OCI-LY7 (cell line): ENCODE data around the gene SLC38A9. TPM values are rescaled to one million over a fixed set of nuclear protein-coding genes. Genes with fewer than 3 reads are reported as not detected.

Source experiments
- BruUV-seq: library from RNA; stranded (reverse); fragments of 400-500 nt; replicated peaks from 2 replicates; lab custom pipeline; 2021; lab: Mats Ljungman, UMichigan
- CTCF ChIA-PET: fragments of 300-600 bp; sonication (Branson Sonifier 250); formaldehyde crosslinking; loops from one replicate; lab custom pipeline; 2022; ENCODE audit warnings: antibody characterized with exemption; ENCODE audit not compliant: unreplicated experiment; lab: Charles Lee
- POLR2A ChIA-PET: fragments of 300-600 bp; sonication (Branson Sonifier 250); formaldehyde crosslinking; loops from one replicate; lab custom pipeline; 2022; ENCODE audit warnings: antibody characterized with exemption; lab: Charles Lee
- DNase-seq: peaks from one replicate; pipeline ENCODE4 v3.0.0-alpha.2; 2015; ENCODE audit warnings: low spot score
- H2AFZ ChIP-seq: fragments of 200-600 bp; sonication (generic), shearing (Covaris generic); 2 replicates; pipeline ENCODE4 v1.6.1; 2014; ENCODE audit warnings: mild to moderate bottlenecking, antibody characterized with exemption, low read length, moderate library complexity
- H3K27ac ChIP-seq: fragments of 200-600 bp; sonication (generic); 2 replicates; pipeline ENCODE4 v1.5.1; 2014; ENCODE audit warnings: mixed run types, low read depth, mild to moderate bottlenecking, moderate library complexity, low read length, inconsistent platforms; ENCODE audit not compliant: poor library complexity, severe bottlenecking
- H3K36me3 ChIP-seq: fragments of 200-600 bp; sonication (generic); 2 replicates; pipeline ENCODE4 v1.6.1; 2014; ENCODE audit warnings: mild to moderate bottlenecking, antibody characterized with exemption, low read length, moderate library complexity, mixed read lengths; ENCODE audit not compliant: insufficient read depth
- H3K4me1 ChIP-seq: fragments of 200-600 bp; sonication (generic); 2 replicates; pipeline ENCODE4 v1.5.1; 2014; ENCODE audit warnings: mild to moderate bottlenecking, low read length; ENCODE audit not compliant: insufficient read depth, poor library complexity, severe bottlenecking
- H3K4me2 ChIP-seq: fragments of 200-600 bp; sonication (generic); 2 replicates; pipeline ENCODE4 v1.6.1; 2014; ENCODE audit warnings: mild to moderate bottlenecking, low read length
- H3K4me3 ChIP-seq: fragments of 200-600 bp; sonication (generic); 2 replicates; pipeline ENCODE4 v1.5.1; 2014; ENCODE audit warnings: mild to moderate bottlenecking, low read depth, low read length; ENCODE audit not compliant: poor library complexity, severe bottlenecking
- H3K79me2 ChIP-seq: fragments of 200-600 bp; sonication (generic); 2 replicates; pipeline ENCODE4 v1.6.1; 2016; ENCODE audit warnings: low read depth, mild to moderate bottlenecking, low read length, moderate library complexity, mixed read lengths; ENCODE audit not compliant: insufficient read depth
- H3K9me2 ChIP-seq: fragments of 200-600 bp; sonication (generic); 2 replicates; pipeline ENCODE4 v1.6.1; 2016; ENCODE audit warnings: mild to moderate bottlenecking, low read length, mixed read lengths; ENCODE audit not compliant: insufficient read depth
- H3K9me3 ChIP-seq: fragments of 200-600 bp; sonication (generic); 2 replicates; pipeline ENCODE4 v1.6.1; 2014; ENCODE audit warnings: mild to moderate bottlenecking, mixed run types, low read length, mixed read lengths
- H4K20me1 ChIP-seq: fragments of 200-600 bp; sonication (generic); 2 replicates; pipeline ENCODE4 v1.6.1; 2014; ENCODE audit warnings: mild to moderate bottlenecking, antibody characterized with exemption, low read length, moderate library complexity, mixed read lengths; ENCODE audit not compliant: insufficient read depth
- EZH2phosphoT487 ChIP-seq: fragments of 200-600 bp; sonication (generic); IDR thresholded peaks from 2 replicates; pipeline ENCODE4 v1.6.1; 2018; ENCODE audit warnings: low read depth, borderline replicate concordance, mild to moderate bottlenecking, mixed run types, antibody characterized with exemption, low read length, moderate library complexity, mixed read lengths
- intact Hi-C: fragments of 100-400 bp; cut with micrococcal nuclease; formaldehyde crosslinking; loops from one replicate; pipeline ENCODE4 v1.10.0; 2022; ENCODE audit not compliant: unreplicated experiment
- total RNA-seq, 2 experiments: library from RNA; depleted of rRNA in 1 of 2; stranded (reverse); fragments of >200 nt in 1 of 2; shearing (Covaris generic) in 1 of 2; gene quantifications; 2 replicates each; pipeline ENCODE4 v1.2.3, GENCODE V29; 2014 to 2022
- TF ChIP-seq, protein P1 (sequence below): fragments of 200-600 bp; sonication (generic); conservative IDR thresholded peaks from 2 replicates; pipeline ENCODE4 v1.5.1; 2014; ENCODE audit warnings: mild to moderate bottlenecking, antibody characterized with exemption, low read length, moderate library complexity, mixed read lengths

Gene SLC38A9
- total RNA-seq, 2 experiments from 2014 or later, result 20.1 to 27.7 TPM

DNA sequence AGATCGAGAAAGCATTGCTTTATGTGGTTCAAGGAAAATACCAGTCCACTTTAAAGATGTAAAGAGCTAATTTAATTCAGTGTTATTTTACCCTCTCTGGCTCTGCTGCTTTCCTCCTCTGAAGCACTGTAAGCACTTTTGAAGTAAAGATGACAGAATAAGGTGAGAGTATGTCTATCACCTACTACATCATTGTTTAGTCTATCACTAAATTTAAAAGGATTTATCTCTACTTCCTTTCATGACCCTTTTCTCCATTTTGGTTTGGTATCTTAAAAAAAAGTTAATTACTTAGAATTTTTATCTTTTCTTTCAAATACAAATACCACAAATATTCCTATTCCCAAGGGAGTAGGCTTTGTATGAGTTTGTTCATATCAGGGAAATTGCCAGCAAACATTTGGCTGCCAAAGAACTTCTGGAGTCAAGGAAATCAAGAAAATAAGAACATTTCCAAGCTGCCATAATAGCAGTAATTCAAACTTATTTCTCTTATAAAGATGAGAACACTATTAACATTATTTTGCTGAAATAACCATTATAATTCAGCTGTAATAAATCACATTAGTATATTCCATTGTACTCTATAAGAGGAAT is 77.8 kb downstream of the SLC38A9 start:
- POLR2A ChIA-PET, result interaction anchor here (0.7 kb wide), 1 partner anchor 10 kb away, joined by 3 read pairs; no protein-coding TSS in a partner anchor
- BruUV-seq, result no TSS peak

DNA sequence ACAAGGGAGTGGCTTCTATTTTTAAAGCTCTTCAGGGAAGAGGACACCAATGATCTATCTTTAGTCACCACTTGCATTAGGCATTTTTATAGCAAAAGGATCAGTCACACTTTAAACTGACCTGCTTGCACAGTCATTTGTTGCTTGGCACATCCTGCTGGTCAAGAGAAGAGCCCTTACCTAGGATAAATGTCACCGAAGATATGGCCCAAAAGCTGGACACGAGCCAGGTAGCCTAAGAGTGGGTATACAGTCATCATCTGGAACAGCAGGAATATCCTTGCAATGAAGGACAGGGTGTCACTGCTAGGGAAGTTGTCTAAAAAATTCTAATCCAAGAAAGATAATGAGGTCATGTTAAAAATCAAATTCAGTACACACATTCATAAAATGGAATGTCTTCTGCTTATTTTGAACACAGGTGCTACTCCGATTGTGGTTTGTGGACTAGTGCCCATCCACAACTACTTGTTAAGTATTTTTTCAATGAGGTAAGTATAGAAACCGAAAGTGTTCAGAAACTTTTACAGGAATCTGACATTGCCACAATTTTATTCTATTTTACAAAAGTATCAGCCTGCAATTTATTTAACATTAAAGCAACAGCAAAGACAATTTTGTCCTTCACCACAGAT is 78.4 kb downstream of the SLC38A9 start:
- CTCF ChIA-PET, result no interaction called here
- no peak overlapping the region for H3K27ac ChIP-seq
- DNase-seq, result no peak
- POLR2A ChIA-PET, result no interaction called here
- no peaks in the 10 kb centered on the region for H3K9me2 ChIP-seq
- no TSS peak for BruUV-seq
- no peaks in the 10 kb centered on the region for H3K4me1 ChIP-seq
- no peaks in the 10 kb centered on the region for H3K9me3 ChIP-seq
- H3K36me3 ChIP-seq, result no peaks in the 10 kb centered on the region
- no peak overlapping the region for H2AFZ ChIP-seq
- intact Hi-C loops, result no loop called here
- no peak overlapping the region for H3K4me3 ChIP-seq
- no peak overlapping the region for H3K4me2 ChIP-seq
- no peaks in the 10 kb centered on the region for H4K20me1 ChIP-seq
- H3K79me2 ChIP-seq, result no peaks in the 10 kb centered on the region
- no peak for TF ChIP-seq EZH2phosphoT487
- TF ChIP-seq, protein P1, sequence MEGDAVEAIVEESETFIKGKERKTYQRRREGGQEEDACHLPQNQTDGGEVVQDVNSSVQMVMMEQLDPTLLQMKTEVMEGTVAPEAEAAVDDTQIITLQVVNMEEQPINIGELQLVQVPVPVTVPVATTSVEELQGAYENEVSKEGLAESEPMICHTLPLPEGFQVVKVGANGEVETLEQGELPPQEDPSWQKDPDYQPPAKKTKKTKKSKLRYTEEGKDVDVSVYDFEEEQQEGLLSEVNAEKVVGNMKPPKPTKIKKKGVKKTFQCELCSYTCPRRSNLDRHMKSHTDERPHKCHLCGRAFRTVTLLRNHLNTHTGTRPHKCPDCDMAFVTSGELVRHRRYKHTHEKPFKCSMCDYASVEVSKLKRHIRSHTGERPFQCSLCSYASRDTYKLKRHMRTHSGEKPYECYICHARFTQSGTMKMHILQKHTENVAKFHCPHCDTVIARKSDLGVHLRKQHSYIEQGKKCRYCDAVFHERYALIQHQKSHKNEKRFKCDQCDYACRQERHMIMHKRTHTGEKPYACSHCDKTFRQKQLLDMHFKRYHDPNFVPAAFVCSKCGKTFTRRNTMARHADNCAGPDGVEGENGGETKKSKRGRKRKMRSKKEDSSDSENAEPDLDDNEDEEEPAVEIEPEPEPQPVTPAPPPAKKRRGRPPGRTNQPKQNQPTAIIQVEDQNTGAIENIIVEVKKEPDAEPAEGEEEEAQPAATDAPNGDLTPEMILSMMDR, result no peak

More for the DNA sequence above, 77.8 kb downstream of the SLC38A9 start:
- no peak for TF ChIP-seq EZH2phosphoT487
- TF ChIP-seq, protein P1, result no peak
- Histone ChIP-seq H3K4me1 (no peaks in the 10 kb centered on the region), H3K36me3 (no peaks in the 10 kb centered on the region), H3K9me3 (no peaks in the 10 kb centered on the region), H3K27ac (no peak overlapping the region), H3K4me2 (no peak overlapping the region), H4K20me1 (no peaks in the 10 kb centered on the region), H3K79me2 (no peaks in the 10 kb centered on the region), H3K9me2 (no peaks in the 10 kb centered on the region), H2AFZ (no peak overlapping the region), H3K4me3 (no peak overlapping the region)
- CTCF ChIA-PET, result no interaction called here
- intact Hi-C loops, result no loop called here
- DNase-seq, result no peak

- H3K9me3 ChIP-seq, result no peaks in the 10 kb centered on the region
- POLR2A ChIA-PET, result interaction anchor here (0.6 to 0.7 kb wide), 2 partner anchors 29 to 1318 kb away, joined by 3 read pairs; no protein-coding TSS in a partner anchor
- no peak overlapping the region for H3K4me3 ChIP-seq
- no peak for DNase-seq
- no peak overlapping the region for H3K4me2 ChIP-seq
- CTCF ChIA-PET, result no interaction called here
- BruUV-seq, result no TSS peak
- intact Hi-C loops, result no loop called here
- no peaks in the 10 kb centered on the region for H3K36me3 ChIP-seq
- H3K9me2 ChIP-seq, result no peaks in the 10 kb centered on the region
- H2AFZ ChIP-seq, result no peak overlapping the region
- H3K27ac ChIP-seq, result no peak overlapping the region
- no peaks in the 10 kb centered on the region for H3K79me2 ChIP-seq
- no peaks in the 10 kb centered on the region for H4K20me1 ChIP-seq
- no peaks in the 10 kb centered on the region for H3K4me1 ChIP-seq
- TF ChIP-seq, protein P1, result no peak
- no peak for TF ChIP-seq EZH2phosphoT487
Observed at GRCh38 chr5:55629815-55630214, 82.3 kb downstream of the SLC38A9 start.
